ENCODE results near the gene CREBRF. TPM values are rescaled to one million over a fixed set of nuclear protein-coding genes. Genes with fewer than 3 reads are reported as not detected.

CREBRF gene
- total and polyA plus RNA-seq, 4 donors = 2.0 to 12.0 (median 7.7) TPM

DNA sequence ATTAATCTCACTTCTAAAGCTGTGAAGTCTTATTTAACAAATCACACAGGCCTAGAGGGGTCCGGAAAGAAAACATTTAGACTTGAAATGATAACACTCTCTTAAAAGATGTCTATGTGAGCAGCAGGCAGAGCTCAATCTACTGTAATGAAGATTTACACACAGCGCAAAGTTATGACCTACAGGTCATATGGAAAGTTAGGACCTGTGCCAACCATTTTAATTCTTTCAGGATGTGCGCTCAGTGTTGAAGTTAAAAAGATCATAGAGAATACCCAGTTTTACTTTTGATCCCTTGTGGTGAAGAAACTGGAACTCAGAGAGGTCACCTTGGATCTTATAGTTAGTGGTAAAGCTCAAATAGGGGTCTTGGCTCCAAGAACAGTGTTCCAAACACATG is 3.1 kb upstream of the CREBRF start:
- 83% methylated on average over 3 of the region's 3 CpGs for WGBS
- Histone ChIP-seq H3K9ac (ENCODE audit: low read depth in 1 of 2, low read length in 2 of 2) (no peak overlapping the region), H3K27ac (ENCODE audit: low read depth in 1 of 2, low read length in 2 of 2) (no peak overlapping the region), H3K27me3 (ENCODE audit: control insufficient read depth in 4 of 4, insufficient read depth in 4 of 4, low read length in 3 of 4) (no peaks in the 10 kb centered on the region), H3K36me3 (ENCODE audit: control insufficient read depth in 4 of 4, insufficient read depth in 3 of 4, low read depth in 1 of 4, low read length in 3 of 4) (no peaks in the 10 kb centered on the region), H3K4me3 (ENCODE audit: low read depth in 1 of 3, low read length in 3 of 3) (no peak overlapping the region), H3K4me1 (ENCODE audit: control insufficient read depth in 4 of 4, insufficient read depth in 4 of 4, low read length in 3 of 4) (peaks cover under 1 to 14% (median 12%) of the 10 kb centered on the region in 4 donors), H3K9me3 (ENCODE audit: control insufficient read depth in 4 of 4, low read length in 3 of 4) (no peaks in the 10 kb centered on the region)
- DNase-seq (ENCODE audit: low spot score) = no peak
- TF ChIP-seq, protein P1, sequence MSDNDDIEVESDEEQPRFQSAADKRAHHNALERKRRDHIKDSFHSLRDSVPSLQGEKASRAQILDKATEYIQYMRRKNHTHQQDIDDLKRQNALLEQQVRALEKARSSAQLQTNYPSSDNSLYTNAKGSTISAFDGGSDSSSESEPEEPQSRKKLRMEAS (IDR thresholded peaks at IDR 0.05) = no peak
- TF ChIP-seq, protein P2, sequence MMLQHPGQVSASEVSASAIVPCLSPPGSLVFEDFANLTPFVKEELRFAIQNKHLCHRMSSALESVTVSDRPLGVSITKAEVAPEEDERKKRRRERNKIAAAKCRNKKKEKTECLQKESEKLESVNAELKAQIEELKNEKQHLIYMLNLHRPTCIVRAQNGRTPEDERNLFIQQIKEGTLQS (IDR thresholded peaks at IDR 0.05) = no peak
- no peak for TF ChIP-seq RXRA (IDR thresholded peaks at IDR 0.05)
- no peak for TF ChIP-seq RAD21 (IDR thresholded peaks at IDR 0.05)
- no peak for TF ChIP-seq CTCF (IDR thresholded peaks at IDR 0.05; ENCODE audit: low read depth, low read length, missing input control)
- no peak for TF ChIP-seq JUND (IDR thresholded peaks at IDR 0.05)
- TF ChIP-seq NR2F2 (IDR thresholded peaks at IDR 0.05) = no peak
- no peak for TF ChIP-seq FOXA1 (IDR thresholded peaks at IDR 0.05)
- TF ChIP-seq HNF4G (IDR thresholded peaks at IDR 0.05) = no peak
- TF ChIP-seq TAF1 (conservative IDR thresholded peaks at IDR 0.05) = no peak
- no peak for TF ChIP-seq REST (IDR thresholded peaks at IDR 0.05)
- TF ChIP-seq HNF4A (conservative IDR thresholded peaks at IDR 0.05) = no peak
- no peak for TF ChIP-seq FOXA2 (IDR thresholded peaks at IDR 0.05)
- no peak for TF ChIP-seq YY1 (IDR thresholded peaks at IDR 0.05)
- no peak for TF ChIP-seq GABPA (IDR thresholded peaks at IDR 0.05 in 1 of 2, conservative IDR thresholded peaks at IDR 0.05 in 1 of 2)
- no peak for TF ChIP-seq SP1 (IDR thresholded peaks at IDR 0.05)
- TF ChIP-seq ZBTB33 (IDR thresholded peaks at IDR 0.05) = no peak
- no peak for TF ChIP-seq EGR1 (IDR thresholded peaks at IDR 0.05; ENCODE audit: low read depth in 2 of 2)
